OCI-LY7 (cell line): ENCODE measurements around the gene TRAF2. TPM values are rescaled to one million over a fixed set of nuclear protein-coding genes. Genes with fewer than 3 reads are reported as not detected.

ENCODE experiments used
- BruUV-seq: library from RNA; stranded (reverse); fragments of 400-500 nt; replicated peaks from 2 replicates; lab custom pipeline; 2021; lab: Mats Ljungman, UMichigan
- CTCF ChIA-PET: fragments of 300-600 bp; sonication (Branson Sonifier 250); formaldehyde crosslinking; loops from one replicate; lab custom pipeline; 2022; ENCODE audit warnings: antibody characterized with exemption; ENCODE audit not compliant: unreplicated experiment; lab: Charles Lee
- POLR2A ChIA-PET: fragments of 300-600 bp; sonication (Branson Sonifier 250); formaldehyde crosslinking; loops from one replicate; lab custom pipeline; 2022; ENCODE audit warnings: antibody characterized with exemption; lab: Charles Lee
- DNase-seq: peaks from one replicate; pipeline ENCODE4 v3.0.0-alpha.2; 2015; ENCODE audit warnings: low spot score
- H2AFZ ChIP-seq: fragments of 200-600 bp; sonication (generic), shearing (Covaris generic); 2 replicates; pipeline ENCODE4 v1.6.1; 2014; ENCODE audit warnings: mild to moderate bottlenecking, antibody characterized with exemption, low read length, moderate library complexity
- H3K27ac ChIP-seq: fragments of 200-600 bp; sonication (generic); 2 replicates; pipeline ENCODE4 v1.5.1; 2014; ENCODE audit warnings: mixed run types, low read depth, mild to moderate bottlenecking, moderate library complexity, low read length, inconsistent platforms; ENCODE audit not compliant: poor library complexity, severe bottlenecking
- H3K36me3 ChIP-seq: fragments of 200-600 bp; sonication (generic); 2 replicates; pipeline ENCODE4 v1.6.1; 2014; ENCODE audit warnings: mild to moderate bottlenecking, antibody characterized with exemption, low read length, moderate library complexity, mixed read lengths; ENCODE audit not compliant: insufficient read depth
- H3K4me1 ChIP-seq: fragments of 200-600 bp; sonication (generic); 2 replicates; pipeline ENCODE4 v1.5.1; 2014; ENCODE audit warnings: mild to moderate bottlenecking, low read length; ENCODE audit not compliant: insufficient read depth, poor library complexity, severe bottlenecking
- H3K4me2 ChIP-seq: fragments of 200-600 bp; sonication (generic); 2 replicates; pipeline ENCODE4 v1.6.1; 2014; ENCODE audit warnings: mild to moderate bottlenecking, low read length
- H3K4me3 ChIP-seq: fragments of 200-600 bp; sonication (generic); 2 replicates; pipeline ENCODE4 v1.5.1; 2014; ENCODE audit warnings: mild to moderate bottlenecking, low read depth, low read length; ENCODE audit not compliant: poor library complexity, severe bottlenecking
- H3K79me2 ChIP-seq: fragments of 200-600 bp; sonication (generic); 2 replicates; pipeline ENCODE4 v1.6.1; 2016; ENCODE audit warnings: low read depth, mild to moderate bottlenecking, low read length, moderate library complexity, mixed read lengths; ENCODE audit not compliant: insufficient read depth
- H3K9me2 ChIP-seq: fragments of 200-600 bp; sonication (generic); 2 replicates; pipeline ENCODE4 v1.6.1; 2016; ENCODE audit warnings: mild to moderate bottlenecking, low read length, mixed read lengths; ENCODE audit not compliant: insufficient read depth
- H3K9me3 ChIP-seq: fragments of 200-600 bp; sonication (generic); 2 replicates; pipeline ENCODE4 v1.6.1; 2014; ENCODE audit warnings: mild to moderate bottlenecking, mixed run types, low read length, mixed read lengths
- H4K20me1 ChIP-seq: fragments of 200-600 bp; sonication (generic); 2 replicates; pipeline ENCODE4 v1.6.1; 2014; ENCODE audit warnings: mild to moderate bottlenecking, antibody characterized with exemption, low read length, moderate library complexity, mixed read lengths; ENCODE audit not compliant: insufficient read depth
- CTCF ChIP-seq: fragments of 200-600 bp; sonication (generic); conservative IDR thresholded peaks from 2 replicates; pipeline ENCODE4 v1.5.1; 2014; ENCODE audit warnings: mild to moderate bottlenecking, antibody characterized with exemption, low read length, moderate library complexity, mixed read lengths
- EZH2phosphoT487 ChIP-seq: fragments of 200-600 bp; sonication (generic); IDR thresholded peaks from 2 replicates; pipeline ENCODE4 v1.6.1; 2018; ENCODE audit warnings: low read depth, borderline replicate concordance, mild to moderate bottlenecking, mixed run types, antibody characterized with exemption, low read length, moderate library complexity, mixed read lengths
- intact Hi-C: fragments of 100-400 bp; cut with micrococcal nuclease; formaldehyde crosslinking; loops from one replicate; pipeline ENCODE4 v1.10.0; 2022; ENCODE audit not compliant: unreplicated experiment
- total RNA-seq, 2 experiments: library from RNA; depleted of rRNA in 1 of 2; stranded (reverse); fragments of >200 nt in 1 of 2; shearing (Covaris generic) in 1 of 2; gene quantifications; 2 replicates each; pipeline ENCODE4 v1.2.3, GENCODE V29; 2014 to 2022

Gene TRAF2
- total RNA-seq, 2 experiments from 2014 or later: 31.4 to 40.5 TPM

GRCh38 chr9:136903041-136903554 is 16.8 kb downstream of the TRAF2 start:
- TF ChIP-seq EZH2phosphoT487: no peak
- TF ChIP-seq CTCF: no peak
- no TSS peak for BruUV-seq
- Histone ChIP-seq H2AFZ (no peak overlapping the region), H3K27ac (no peak overlapping the region), H3K4me2 (no peak overlapping the region), H4K20me1 (no peaks in the 10 kb centered on the region), H3K36me3 (peaks cover 96% of the 10 kb centered on the region), H3K4me1 (no peaks in the 10 kb centered on the region), H3K9me2 (no peaks in the 10 kb centered on the region), H3K9me3 (no peaks in the 10 kb centered on the region), H3K4me3 (no peak overlapping the region), H3K79me2 (no peaks in the 10 kb centered on the region)
- ChIA-PET CTCF (no interaction called here), POLR2A (no interaction called here)
- DNase-seq: no peak
- intact Hi-C loops: no loop called here

GRCh38 chr9:136906266-136906665 is 19.9 kb downstream of the TRAF2 start:
- H3K4me2 ChIP-seq: no peak overlapping the region
- H2AFZ ChIP-seq: no peak overlapping the region
- H3K4me3 ChIP-seq: no peak overlapping the region
- no peak for DNase-seq
- POLR2A ChIA-PET: no interaction called here
- intact Hi-C loops: no loop called here
- no peak for TF ChIP-seq EZH2phosphoT487
- TF ChIP-seq CTCF: no peak
- H4K20me1 ChIP-seq: no peaks in the 10 kb centered on the region
- no peaks in the 10 kb centered on the region for H3K4me1 ChIP-seq
- CTCF ChIA-PET: no interaction called here
- H3K79me2 ChIP-seq: no peaks in the 10 kb centered on the region
- H3K36me3 ChIP-seq: peaks cover 90% of the 10 kb centered on the region
- H3K27ac ChIP-seq: no peak overlapping the region
- no TSS peak for BruUV-seq
- H3K9me2 ChIP-seq: no peaks in the 10 kb centered on the region
- H3K9me3 ChIP-seq: no peaks in the 10 kb centered on the region

GRCh38 chr9:136907011-136907914 is 20.9 kb downstream of the TRAF2 start:
- POLR2A ChIA-PET: interaction anchor here (0.9 kb wide), 1 partner anchor 10 kb away, joined by 4 read pairs; no protein-coding TSS in a partner anchor
- CTCF ChIA-PET: no interaction called here
- no peaks in the 10 kb centered on the region for H3K9me2 ChIP-seq
- DNase-seq: no peak
- no TSS peak for BruUV-seq
- H2AFZ ChIP-seq: no peak overlapping the region
- no peak for TF ChIP-seq EZH2phosphoT487
- no peak for TF ChIP-seq CTCF
- H4K20me1 ChIP-seq: no peaks in the 10 kb centered on the region
- no peak overlapping the region for H3K27ac ChIP-seq
- peaks cover 83% of the 10 kb centered on the region for H3K36me3 ChIP-seq
- H3K4me3 ChIP-seq: no peak overlapping the region
- no peaks in the 10 kb centered on the region for H3K79me2 ChIP-seq
- H3K4me2 ChIP-seq: no peak overlapping the region
- no peaks in the 10 kb centered on the region for H3K4me1 ChIP-seq
- H3K9me3 ChIP-seq: no peaks in the 10 kb centered on the region
- intact Hi-C loops: no loop called here
